HG02763 (cell line): Measurements from ENCODE around the gene C1orf198.

Source experiments
- ATAC-seq: cut with Tn5 transposase; IDR thresholded peaks from one replicate; pipeline ENCODE4 v1.9.1; 2021; ENCODE audit warnings: mild to moderate bottlenecking, moderate library complexity; ENCODE audit not compliant: unreplicated experiment

The C1orf198 gene

GRCh38 chr1:230867903-230868735 lies at the start of gene C1orf198:
C1orf198 (minus strand) TSS chr1:230868521; CDS start chr1:230868512, 9 bp downstream.
- peak; percentile 83 for ATAC-seq

DNA sequence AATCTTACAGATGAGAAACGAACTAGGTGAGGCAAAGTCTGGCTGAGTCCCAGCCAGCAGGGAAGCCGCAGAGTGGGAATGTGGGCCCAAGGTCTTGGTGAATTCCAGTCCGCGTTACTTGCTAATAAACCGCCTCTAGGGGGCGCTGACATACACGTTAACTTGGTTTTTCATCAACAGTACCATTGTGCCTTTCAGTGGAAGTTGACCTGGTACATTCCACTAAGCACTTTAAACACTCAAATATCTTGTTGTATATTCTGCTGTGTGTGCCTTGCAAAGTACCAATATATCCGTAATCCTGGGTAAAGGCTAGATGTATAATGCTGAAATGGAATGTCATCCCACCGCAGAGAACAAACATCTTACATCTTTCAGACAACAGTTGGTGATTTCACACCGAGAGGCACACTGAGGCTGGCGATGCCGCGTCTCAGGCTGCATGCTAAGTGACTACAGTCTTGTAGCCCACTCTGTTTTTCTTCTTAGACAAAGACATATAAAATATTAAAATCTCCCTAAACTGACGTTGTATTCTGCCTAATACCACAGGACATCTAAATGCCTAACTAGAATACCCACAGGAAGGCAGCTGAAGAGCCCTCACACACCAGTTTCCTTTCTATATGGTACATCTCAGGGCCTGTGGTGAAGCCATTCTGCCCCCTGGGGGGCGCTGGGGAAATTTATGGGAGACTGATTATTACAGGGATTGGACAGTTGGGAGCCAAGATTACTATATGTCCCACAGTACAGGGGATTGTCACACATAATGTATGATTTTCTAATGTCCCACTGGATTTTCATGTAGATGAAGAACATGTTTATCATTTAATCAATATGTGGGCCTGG lies 49.2 kb upstream of the C1orf198 start:
- ATAC-seq = peak; percentile 51

DNA sequence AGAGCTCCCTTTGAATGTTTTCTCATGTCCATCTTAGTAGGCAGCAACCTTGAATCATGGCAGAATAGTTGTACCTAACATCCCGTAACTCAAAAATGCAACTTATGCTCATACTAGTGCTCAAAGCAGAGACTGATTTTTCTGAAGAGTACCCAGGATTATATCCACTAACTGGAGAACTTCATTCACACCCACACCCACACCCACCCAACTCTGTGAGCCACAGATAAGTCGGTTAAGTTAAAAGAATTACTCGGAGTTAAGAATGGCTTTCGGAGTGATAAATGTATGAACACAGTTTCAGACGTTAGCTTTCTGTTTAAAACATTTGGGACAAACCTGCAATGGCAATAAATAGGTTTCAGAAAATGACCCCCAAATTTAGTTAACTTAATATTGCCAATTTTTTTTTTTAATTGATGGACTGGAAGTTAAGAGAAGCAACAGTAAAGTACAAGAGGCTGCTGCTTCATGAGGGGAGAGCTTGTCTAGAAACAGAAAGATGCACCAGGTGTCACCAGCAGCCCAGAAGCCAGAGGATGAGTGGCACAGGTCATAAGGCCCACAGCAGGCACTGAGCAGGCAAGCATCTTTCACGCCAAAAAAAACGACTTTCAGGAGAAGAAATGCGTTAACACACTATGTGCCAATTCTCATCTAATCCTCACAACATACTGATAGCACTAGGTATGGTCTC lies 48.4 kb upstream of the C1orf198 start:
- ATAC-seq = no peak

GRCh38 chr1:230915078-230915477 lies 46.8 kb upstream of the C1orf198 start:
- no peak for ATAC-seq

- ATAC-seq = no peak
Measured at GRCh38 chr1:230913496-230913895, 45.2 kb upstream of the C1orf198 start.

DNA sequence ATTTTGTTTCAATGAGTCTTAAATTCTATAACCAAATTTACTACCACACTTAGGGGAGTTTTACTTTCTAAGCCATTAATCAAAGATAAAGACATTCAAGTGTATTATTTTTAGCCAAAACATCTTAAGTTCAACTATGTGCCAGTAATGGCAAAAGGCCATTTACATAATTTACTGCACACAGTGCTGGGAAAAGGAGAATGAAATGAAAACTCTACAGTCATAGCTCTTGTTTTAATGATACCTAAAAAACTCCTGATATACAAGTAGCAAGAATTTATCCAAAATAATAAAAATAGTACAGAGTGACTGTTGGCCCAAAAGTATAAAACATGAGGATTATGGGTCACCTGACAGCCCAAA lies 42.4 kb upstream of the C1orf198 start:
- ATAC-seq = no peak

DNA sequence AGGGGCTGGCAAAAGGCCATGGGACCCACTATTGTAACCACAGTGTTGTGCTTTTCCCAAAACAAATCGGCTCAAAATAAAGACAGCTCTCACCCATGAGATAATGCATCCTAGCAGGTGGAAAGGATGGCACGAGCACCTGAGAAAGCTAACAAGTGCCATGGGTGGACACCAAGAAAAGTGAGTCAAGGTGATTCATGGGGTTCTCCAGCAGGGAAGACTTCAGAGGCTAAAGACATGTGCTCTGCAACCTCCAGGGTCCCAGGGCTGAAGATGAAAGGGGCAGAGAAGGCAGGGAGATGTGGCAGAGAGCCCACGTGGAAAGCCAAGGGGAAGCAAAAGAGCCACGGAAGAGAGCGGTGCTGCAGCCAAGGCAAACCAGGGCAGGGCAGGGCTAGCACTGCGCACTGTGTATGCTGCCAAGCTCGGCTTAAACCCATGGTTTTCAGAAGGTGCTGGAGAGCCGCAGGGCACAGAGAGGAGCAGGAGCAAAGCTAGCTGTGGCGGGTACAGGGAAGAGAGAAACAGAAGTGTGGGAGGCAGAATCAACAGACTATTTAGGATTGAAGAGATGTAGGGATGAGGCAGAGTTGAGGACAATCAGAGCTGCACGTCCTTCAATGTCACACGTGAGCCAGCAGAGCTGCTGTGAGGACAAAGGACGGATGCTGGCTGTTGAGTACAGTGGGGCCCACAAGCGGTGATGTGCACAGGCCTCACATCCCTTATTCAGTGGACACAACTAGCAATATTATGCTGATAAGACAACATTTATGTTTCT lies 41.8 kb upstream of the C1orf198 start:
- ATAC-seq = no peak

DNA sequence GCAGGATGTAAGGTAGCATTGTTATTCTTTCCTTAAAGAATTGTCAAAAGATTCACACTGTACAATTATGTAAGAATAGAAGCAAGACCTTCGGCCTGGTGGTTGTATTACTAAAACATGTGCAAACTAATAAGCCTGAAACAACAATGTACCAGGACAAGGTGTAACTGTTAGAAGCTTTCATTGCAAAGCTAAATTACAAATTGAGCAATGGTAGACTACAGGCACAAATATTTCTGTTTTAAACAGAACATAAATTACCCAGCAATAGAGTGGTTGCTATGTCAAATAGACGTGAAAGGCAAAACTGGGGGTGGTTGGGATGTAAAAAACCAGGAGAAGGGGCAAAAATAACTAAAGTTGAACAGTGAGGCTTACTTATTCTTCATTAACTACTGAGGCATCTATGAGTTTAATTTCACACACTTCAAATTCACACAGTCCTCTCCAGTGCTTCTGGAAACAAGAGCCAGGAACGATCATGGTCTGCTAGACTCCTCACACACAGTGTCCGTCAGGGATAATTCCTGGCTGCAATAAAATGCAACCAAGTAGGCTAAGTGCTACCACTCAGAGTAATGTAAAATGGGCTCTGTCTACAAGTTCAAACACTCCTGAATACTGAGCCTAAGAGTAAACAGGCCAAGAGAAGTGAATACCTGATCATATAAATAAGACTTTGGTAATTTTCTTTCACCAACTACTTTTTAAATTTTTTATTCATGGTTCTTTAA lies 39.3 kb upstream of the C1orf198 start:
- no peak for ATAC-seq

- ATAC-seq = no peak
Measured at GRCh38 chr1:230906226-230906625, 37.9 kb upstream of the C1orf198 start.

DNA sequence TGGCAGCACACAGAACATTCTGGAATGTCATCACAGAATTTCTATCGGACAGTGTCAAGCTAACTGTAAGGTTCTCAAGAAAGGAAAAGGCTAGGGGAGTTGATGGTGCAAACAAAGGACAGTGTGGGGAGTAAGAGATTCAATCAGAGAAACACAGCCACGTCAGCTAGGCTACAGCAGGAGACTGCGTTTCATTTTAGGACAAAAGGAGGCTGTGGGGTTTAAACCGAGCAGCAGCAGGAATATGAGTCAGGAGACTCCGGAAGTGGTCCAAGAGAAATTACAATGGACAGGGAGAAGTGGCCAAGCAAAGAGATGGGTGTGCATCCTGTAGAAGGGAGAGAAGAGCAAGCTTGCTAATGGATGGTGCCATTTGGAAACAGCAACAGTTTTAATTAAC lies 37.4 kb upstream of the C1orf198 start:
- no peak for ATAC-seq

- no peak for ATAC-seq
Measured at GRCh38 chr1:230902349-230902923, 34.1 kb upstream of the C1orf198 start.

DNA sequence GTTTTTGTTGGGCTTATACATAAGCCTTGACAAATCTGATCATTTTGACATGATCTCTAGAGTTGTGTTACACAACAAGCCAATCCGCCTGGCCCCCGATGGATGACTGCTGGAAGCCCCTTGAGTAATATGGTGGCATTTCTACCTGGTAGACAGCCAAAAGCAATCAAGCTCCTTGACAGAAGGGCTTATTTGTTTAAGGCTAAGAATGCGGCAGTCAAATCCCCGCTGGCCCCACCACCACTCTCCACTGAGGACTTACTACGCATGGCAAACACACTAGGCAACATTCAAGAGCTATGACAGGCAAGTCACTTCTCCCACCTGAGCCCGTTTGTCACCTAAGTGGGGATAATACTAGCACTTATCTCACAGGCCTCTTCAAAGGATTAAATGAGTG lies 33.4 kb upstream of the C1orf198 start:
- ATAC-seq = no peak

- ATAC-seq = no peak
Measured at GRCh38 chr1:230900984-230901383, 32.7 kb upstream of the C1orf198 start.

DNA sequence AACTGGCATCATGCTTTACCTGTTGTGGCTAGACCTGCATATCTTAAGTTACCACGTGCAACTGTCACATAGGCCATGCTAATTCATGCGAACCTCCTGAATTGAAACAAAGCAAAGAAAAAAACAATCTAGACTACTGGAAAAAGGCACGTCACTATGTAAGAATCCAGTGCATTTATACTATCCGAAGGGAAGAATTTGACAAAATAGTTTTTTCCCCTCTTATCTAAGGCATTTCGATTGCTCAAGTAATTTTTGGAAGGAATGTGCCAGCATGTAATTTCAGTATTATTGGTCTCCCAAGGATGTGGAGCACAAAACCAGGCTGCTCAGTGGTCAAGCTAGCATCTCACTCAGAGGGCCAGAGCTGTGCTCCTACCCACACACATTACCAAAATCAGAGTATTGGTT lies 31.5 kb upstream of the C1orf198 start:
- ATAC-seq = no peak

DNA sequence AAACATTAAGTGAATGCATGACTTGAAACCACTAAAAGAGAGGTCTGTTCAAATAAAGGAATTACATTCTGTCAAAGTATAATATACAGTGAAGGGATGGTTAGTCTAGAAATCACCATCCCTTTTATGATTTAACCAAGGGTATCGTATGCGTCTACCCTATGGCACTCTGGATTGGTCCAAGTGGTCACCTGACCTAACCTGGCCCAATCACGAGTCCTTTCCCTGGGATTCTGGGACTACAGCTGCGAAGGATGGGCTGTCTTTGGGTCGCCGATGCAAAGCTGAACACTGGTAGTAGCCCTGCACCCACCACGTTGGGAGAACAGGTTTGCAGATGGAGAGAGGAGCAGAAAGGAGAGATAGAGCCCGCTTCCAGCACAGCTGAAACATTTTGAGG lies 30.4 kb upstream of the C1orf198 start:
- ATAC-seq = no peak

DNA sequence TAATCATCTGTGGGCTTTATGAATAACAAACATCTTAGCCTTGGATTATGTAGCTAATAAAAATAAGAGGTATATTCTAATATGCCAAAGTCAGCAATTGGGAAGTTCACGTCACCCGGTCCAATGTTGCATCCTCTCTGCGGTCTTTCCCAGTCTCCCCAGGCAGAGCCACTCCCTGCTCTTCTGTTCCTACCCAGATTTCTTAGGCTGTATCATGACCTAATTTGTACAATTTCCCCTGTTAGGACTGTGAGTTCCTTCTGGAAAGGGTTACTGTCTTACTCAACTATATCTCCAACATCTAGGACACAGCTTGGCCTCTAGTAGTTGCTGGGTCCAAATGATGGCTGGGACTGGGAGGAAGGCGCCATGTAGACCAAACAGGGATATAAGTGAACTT lies 29.8 kb upstream of the C1orf198 start:
- ATAC-seq = no peak

DNA sequence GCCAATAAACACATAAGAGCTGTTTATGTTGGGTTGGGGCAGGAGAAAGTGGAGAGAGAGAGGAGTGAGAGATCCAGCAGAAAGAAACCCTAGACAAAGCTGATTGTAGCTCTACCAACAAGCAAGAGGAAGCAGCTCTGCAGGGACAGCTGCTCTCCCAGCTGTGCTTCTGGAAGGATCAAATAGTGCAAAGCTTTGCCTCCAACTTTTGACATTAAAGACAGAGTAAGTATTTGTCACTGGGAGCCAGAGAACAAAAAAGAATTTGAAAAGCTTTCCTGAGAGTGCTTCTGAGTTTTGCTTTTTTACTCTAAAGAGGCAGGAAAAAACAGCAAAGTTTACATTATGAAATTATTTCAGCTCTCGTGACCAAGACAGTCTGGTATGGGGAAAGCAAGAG lies 28.5 kb upstream of the C1orf198 start:
- no peak for ATAC-seq

- ATAC-seq = no peak
Measured at GRCh38 chr1:230895452-230895851, 27.1 kb upstream of the C1orf198 start.

DNA sequence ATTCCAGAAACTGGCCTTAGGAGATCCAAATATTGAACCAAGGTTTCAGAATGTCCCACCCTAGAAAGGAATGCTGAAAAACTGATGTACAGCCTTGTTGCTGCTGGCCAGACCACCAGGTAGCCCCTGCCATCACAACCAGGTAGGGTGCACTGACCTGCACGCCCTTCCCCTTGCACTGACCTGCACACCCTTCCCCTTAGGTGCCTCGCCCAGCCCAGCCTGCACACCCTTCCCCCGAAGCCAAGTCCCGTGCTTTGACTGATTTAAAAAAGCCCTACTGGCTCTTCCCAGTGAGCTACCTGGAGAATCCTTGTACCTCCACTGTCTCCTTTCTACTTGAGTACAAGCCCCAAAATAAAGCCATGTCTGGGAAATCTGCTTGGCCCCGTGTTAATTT lies 26.3 kb upstream of the C1orf198 start:
- ATAC-seq = no peak

- ATAC-seq = no peak
Measured at GRCh38 chr1:230894032-230894431, 25.7 kb upstream of the C1orf198 start.
